Caco-2 (cell line): Measurements from ENCODE around the gene DDX49. TPM values are rescaled to one million over a fixed set of nuclear protein-coding genes. Genes with fewer than 3 reads are reported as not detected.

Source experiments
- BruUV-seq: library from RNA; stranded (reverse); fragments of 400-500 nt; replicated peaks from 2 replicates; lab custom pipeline; 2021; lab: Mats Ljungman, UMichigan
- CTCF ChIA-PET: fragments of 300-600 bp; sonication (Branson Sonifier 250); formaldehyde crosslinking; loops from one replicate; lab custom pipeline; 2022; ENCODE audit warnings: antibody characterized with exemption; lab: Charles Lee
- POLR2A ChIA-PET: fragments of 300-600 bp; sonication (Branson Sonifier 250); formaldehyde crosslinking; loops from one replicate; lab custom pipeline; 2022; ENCODE audit warnings: antibody characterized with exemption; lab: Charles Lee
- DNase-seq, 2 experiments: peaks; one replicate each; pipeline versions ENCODE4 v3.0.0 to v3.0.0-alpha.2; 2020 to 2022
- H3K27me3 ChIP-seq: replicated peaks from 2 replicates; pipeline ENCODE4 v1.6.0; 2011; ENCODE audit warnings: low read length; ENCODE audit not compliant: control insufficient read depth, insufficient read depth
- H3K36me3 ChIP-seq: 2 replicates; pipeline ENCODE4 v1.5.1; 2011; ENCODE audit warnings: low read length; ENCODE audit not compliant: control insufficient read depth, insufficient read depth
- H3K4me1 ChIP-seq: fragments of 250-450 bp; sonication (Bioruptor Pico); 2 replicates; pipeline ENCODE4 v1.5.1; 2020; ENCODE audit warnings: mild to moderate bottlenecking
- H3K4me3 ChIP-seq: 2 replicates; pipeline ENCODE4 v1.5.1; 2011; ENCODE audit warnings: low read depth, mild to moderate bottlenecking, control low read depth, low read length
- H3K9me3 ChIP-seq: fragments of 250-450 bp; sonication (Bioruptor Pico); 2 replicates; pipeline ENCODE4 v1.5.1; 2020; ENCODE audit warnings: mild to moderate bottlenecking, moderate library complexity
- H3K27ac Mint-ChIP-seq: one replicate; pipeline ENCODE4 v1.8.0; 2022; ENCODE audit warnings: mixed read lengths; ENCODE audit not compliant: unreplicated experiment
- H3K27me3 Mint-ChIP-seq: one replicate; pipeline ENCODE4 v1.8.0; 2022; ENCODE audit warnings: mixed read lengths; ENCODE audit not compliant: insufficient read depth, unreplicated experiment
- H3K36me3 Mint-ChIP-seq: one replicate; pipeline ENCODE4 v1.8.0; 2022; ENCODE audit warnings: mild to moderate bottlenecking, mixed read lengths; ENCODE audit not compliant: insufficient read depth, unreplicated experiment
- H3K4me1 Mint-ChIP-seq: one replicate; pipeline ENCODE4 v1.8.0; 2022; ENCODE audit warnings: low read depth, mixed read lengths; ENCODE audit not compliant: unreplicated experiment
- H3K4me3 Mint-ChIP-seq: one replicate; pipeline ENCODE4 v1.8.0; 2022; ENCODE audit warnings: mild to moderate bottlenecking, moderate library complexity, mixed read lengths; ENCODE audit not compliant: unreplicated experiment
- H3K9me3 Mint-ChIP-seq: one replicate; pipeline ENCODE4 v1.8.0; 2022; ENCODE audit warnings: mixed read lengths; ENCODE audit not compliant: unreplicated experiment
- intact Hi-C: fragments of 100-400 bp; cut with micrococcal nuclease; formaldehyde crosslinking; loops from one replicate; pipeline ENCODE4 v1.10.0; 2022; ENCODE audit not compliant: unreplicated experiment
- total RNA-seq: library from RNA; stranded (reverse); gene quantifications from 2 replicates; pipeline ENCODE4 v1.2.3, GENCODE V29; 2022
- TF ChIP-seq, protein P1 (sequence below), 2 experiments: fragments of 200-600 bp in 1 of 2; IDR thresholded peaks; 1 replicate in 1 of 2; 2 replicates in 1 of 2; pipeline versions ENCODE4 v1.5.1 to v1.8.0; 2011 to 2022; ENCODE audit warnings: antibody characterized with exemption in 1 of 2, control low read depth in 1 of 2, inconsistent platforms in 1 of 2, low read depth in 1 of 2, low read length in 1 of 2, mild to moderate bottlenecking in 1 of 2, moderate library complexity in 1 of 2; ENCODE audit not compliant: insufficient read depth in 1 of 2, severe bottlenecking in 1 of 2, unreplicated experiment in 1 of 2

The DDX49 gene
- total RNA-seq, 1 experiment from 2014 or later = 48.7 TPM

DNA sequence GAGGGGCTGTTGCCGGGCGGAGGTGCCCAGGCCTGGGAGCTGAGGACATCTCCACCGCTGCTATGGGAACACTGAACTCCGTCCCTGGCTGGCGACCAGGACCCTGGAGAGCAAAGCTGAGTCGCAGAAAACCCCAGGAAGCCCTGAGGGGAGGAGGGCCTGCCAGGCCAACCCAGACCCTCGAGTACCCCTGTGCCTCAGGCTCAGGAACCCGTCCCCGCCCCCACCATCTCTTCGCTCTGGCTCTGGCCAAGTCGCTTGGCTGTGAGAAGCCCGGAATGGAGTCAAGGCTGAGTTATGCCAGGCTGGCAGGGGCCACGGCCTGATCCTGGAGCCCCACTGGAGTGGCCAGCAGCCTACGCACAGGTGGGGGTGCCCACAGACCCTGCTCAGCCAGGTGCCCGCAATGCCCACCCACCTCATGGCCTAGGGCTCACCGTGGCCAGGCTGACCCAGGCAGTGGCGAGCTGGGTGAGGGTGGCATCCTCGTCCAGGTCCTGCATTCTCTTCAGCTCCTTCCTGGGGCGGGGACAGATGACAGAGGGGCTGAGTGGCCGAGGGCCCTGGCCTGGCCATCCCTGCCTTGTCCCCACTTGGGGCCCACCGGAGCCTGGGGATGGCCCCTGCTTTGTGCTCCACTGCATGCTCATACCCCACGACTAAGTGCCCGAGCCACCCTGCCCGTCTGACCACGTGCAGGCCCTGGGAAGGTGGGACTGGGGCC is 15.0 kb upstream of the DDX49 start:
- CTCF ChIA-PET = no interaction called here
- Histone ChIP-seq H3K36me3 (no peaks in the 10 kb centered on the region), H3K9me3 (no peaks in the 10 kb centered on the region), H3K4me3 (no peak overlapping the region), H3K27me3 (no peaks in the 10 kb centered on the region), H3K4me1 (no peaks in the 10 kb centered on the region; the same call in 1 of the 2 replicates)
- POLR2A ChIA-PET = no interaction called here
- Mint-ChIP-seq H3K9me3 (no peaks in the 10 kb centered on the region), H3K27ac (no peak overlapping the region), H3K36me3 (peaks cover 18% of the 10 kb centered on the region), H3K27me3 (no peaks in the 10 kb centered on the region), H3K4me1 (no peaks in the 10 kb centered on the region), H3K4me3 (no peak overlapping the region)
- TF ChIP-seq, protein P1, sequence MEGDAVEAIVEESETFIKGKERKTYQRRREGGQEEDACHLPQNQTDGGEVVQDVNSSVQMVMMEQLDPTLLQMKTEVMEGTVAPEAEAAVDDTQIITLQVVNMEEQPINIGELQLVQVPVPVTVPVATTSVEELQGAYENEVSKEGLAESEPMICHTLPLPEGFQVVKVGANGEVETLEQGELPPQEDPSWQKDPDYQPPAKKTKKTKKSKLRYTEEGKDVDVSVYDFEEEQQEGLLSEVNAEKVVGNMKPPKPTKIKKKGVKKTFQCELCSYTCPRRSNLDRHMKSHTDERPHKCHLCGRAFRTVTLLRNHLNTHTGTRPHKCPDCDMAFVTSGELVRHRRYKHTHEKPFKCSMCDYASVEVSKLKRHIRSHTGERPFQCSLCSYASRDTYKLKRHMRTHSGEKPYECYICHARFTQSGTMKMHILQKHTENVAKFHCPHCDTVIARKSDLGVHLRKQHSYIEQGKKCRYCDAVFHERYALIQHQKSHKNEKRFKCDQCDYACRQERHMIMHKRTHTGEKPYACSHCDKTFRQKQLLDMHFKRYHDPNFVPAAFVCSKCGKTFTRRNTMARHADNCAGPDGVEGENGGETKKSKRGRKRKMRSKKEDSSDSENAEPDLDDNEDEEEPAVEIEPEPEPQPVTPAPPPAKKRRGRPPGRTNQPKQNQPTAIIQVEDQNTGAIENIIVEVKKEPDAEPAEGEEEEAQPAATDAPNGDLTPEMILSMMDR (IDR thresholded peaks at IDR 0.05; ENCODE audit: insufficient read depth in 1 of 2, low read depth in 1 of 2, low read length in 1 of 2, severe bottlenecking in 1 of 2, unreplicated experiment in 1 of 2) = no peak
- no TSS peak for BruUV-seq
- intact Hi-C loops = no loop called here
- no peak for DNase-seq

DNA sequence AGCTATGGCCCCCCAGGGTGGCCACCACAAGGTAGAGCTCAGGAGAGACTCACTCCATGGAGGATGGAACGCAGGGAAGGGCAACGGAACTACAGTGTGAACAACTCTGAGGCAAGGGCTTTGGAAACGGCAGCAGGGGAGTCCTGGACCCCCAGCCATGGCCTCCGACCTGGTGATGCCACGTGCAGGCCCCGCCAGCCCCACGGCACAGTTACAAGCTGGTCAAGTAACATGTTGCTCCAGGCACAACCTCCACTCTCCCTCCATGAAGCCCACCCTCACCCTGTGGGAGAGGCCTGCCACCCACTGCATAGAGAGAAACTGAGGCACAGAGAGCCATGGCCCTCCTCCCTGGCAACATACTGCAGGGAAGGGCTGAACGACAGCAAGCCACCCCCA is 14.5 kb upstream of the DDX49 start:
- Mint-ChIP-seq H3K9me3 (no peaks in the 10 kb centered on the region), H3K27ac (no peak overlapping the region), H3K27me3 (no peaks in the 10 kb centered on the region), H3K36me3 (peaks cover 24% of the 10 kb centered on the region), H3K4me1 (no peaks in the 10 kb centered on the region), H3K4me3 (no peak overlapping the region)
- TF ChIP-seq, protein P1 (IDR thresholded peaks at IDR 0.05; ENCODE audit: insufficient read depth in 1 of 2, low read depth in 1 of 2, low read length in 1 of 2, severe bottlenecking in 1 of 2, unreplicated experiment in 1 of 2) = no peak
- POLR2A ChIA-PET = no interaction called here
- no peak for DNase-seq
- Histone ChIP-seq H3K4me1 (no peaks in the 10 kb centered on the region), H3K9me3 (no peaks in the 10 kb centered on the region), H3K27me3 (no peaks in the 10 kb centered on the region), H3K4me3 (no peak overlapping the region), H3K36me3 (no peaks in the 10 kb centered on the region)
- intact Hi-C loops = no loop called here
- BruUV-seq = no TSS peak
- CTCF ChIA-PET = no interaction called here

DNA sequence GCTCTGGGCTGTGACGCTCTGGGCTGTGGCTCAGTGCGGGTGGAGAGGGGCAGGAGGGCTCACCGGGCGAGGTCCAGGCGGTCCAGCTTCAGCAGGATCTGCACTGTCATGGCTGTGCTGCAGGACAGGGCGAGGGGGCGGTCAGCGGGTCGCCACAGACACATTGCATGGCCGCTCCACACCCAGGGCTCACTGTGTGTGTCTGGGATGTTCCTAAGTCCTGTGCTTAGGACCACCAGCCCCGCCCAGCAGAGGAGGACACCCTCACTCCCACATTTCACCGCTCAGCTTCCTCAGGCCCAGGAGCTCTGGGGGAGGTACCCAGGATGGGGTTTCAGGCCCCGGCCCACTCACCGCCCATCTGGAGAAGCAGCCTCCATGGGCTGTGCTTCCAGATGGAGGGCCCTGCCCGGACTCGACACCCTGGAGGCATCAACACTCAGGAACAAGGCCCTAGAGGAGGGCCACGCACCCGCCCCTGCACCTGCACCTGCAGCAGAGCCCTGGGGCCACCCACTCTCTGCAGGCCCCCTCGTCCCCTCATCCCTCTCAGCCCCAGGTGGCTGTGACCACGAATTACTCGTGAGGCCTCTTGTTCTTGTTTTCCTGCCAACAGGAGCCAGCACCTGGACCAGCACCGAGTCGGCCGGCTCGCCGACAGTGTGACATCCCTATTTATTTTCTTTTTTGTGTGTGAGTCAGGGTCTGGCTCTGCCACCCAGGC is 13.8 kb upstream of the DDX49 start:
- intact Hi-C loops = no loop called here
- Histone ChIP-seq H3K36me3 (no peaks in the 10 kb centered on the region), H3K4me1 (no peaks in the 10 kb centered on the region), H3K9me3 (no peaks in the 10 kb centered on the region), H3K27me3 (no peaks in the 10 kb centered on the region), H3K4me3 (no peak overlapping the region)
- TF ChIP-seq, protein P1 (IDR thresholded peaks at IDR 0.05; ENCODE audit: insufficient read depth in 1 of 2, low read depth in 1 of 2, low read length in 1 of 2, severe bottlenecking in 1 of 2, unreplicated experiment in 1 of 2) = no peak
- H3K9me3 Mint-ChIP-seq = no peaks in the 10 kb centered on the region
- H3K27ac Mint-ChIP-seq = no peak overlapping the region
- no peak overlapping the region for H3K4me3 Mint-ChIP-seq
- CTCF ChIA-PET = no interaction called here
- POLR2A ChIA-PET = interaction anchor here (0.6 kb wide), 1 partner anchor 1495 kb away, joined by 3 read pairs; no protein-coding TSS in a partner anchor
- DNase-seq = no peak
- H3K36me3 Mint-ChIP-seq = peaks cover 22% of the 10 kb centered on the region
- no TSS peak for BruUV-seq
- no peaks in the 10 kb centered on the region for H3K4me1 Mint-ChIP-seq
- H3K27me3 Mint-ChIP-seq = no peaks in the 10 kb centered on the region
